Neuronal stem cell (in vitro differentiated cells): Measurements from ENCODE around the gene DOCK9.

Source experiments
- DNase-seq: peaks from one replicate; pipeline ENCODE4 v3.0.0-alpha.2; 2013; ENCODE audit warnings: low spot score
- H2AFZ ChIP-seq: one replicate; pipeline ENCODE4 v1.6.1; 2013; ENCODE audit warnings: mild to moderate bottlenecking, low read length, inconsistent platforms
- H2AK5ac ChIP-seq: 2 replicates; pipeline ENCODE4 v1.6.1; 2013; ENCODE audit warnings: low read depth, mild to moderate bottlenecking, inconsistent platforms, low read length, moderate library complexity, mixed read lengths
- H2BK120ac ChIP-seq: 2 replicates; pipeline ENCODE4 v1.6.1; 2013; ENCODE audit warnings: low read depth, mild to moderate bottlenecking, inconsistent platforms, low read length, moderate library complexity, mixed read lengths
- H2BK12ac ChIP-seq: one replicate; pipeline ENCODE4 v1.6.1; 2013; ENCODE audit warnings: low read length, inconsistent platforms
- H2BK15ac ChIP-seq: 2 replicates; pipeline ENCODE4 v1.6.1; 2013; ENCODE audit warnings: mild to moderate bottlenecking, low read length, inconsistent platforms, mixed read lengths
- H2BK5ac ChIP-seq: one replicate; pipeline ENCODE4 v1.6.1; 2013; ENCODE audit warnings: inconsistent platforms, mild to moderate bottlenecking, low read length, moderate library complexity
- H3K14ac ChIP-seq: one replicate; pipeline ENCODE4 v1.6.1; 2013; ENCODE audit warnings: low read length, inconsistent platforms
- H3K18ac ChIP-seq: 2 replicates; pipeline ENCODE4 v1.6.1; 2013; ENCODE audit warnings: low read length, inconsistent platforms
- H3K23ac ChIP-seq: 2 replicates; pipeline ENCODE4 v1.6.1; 2013; ENCODE audit warnings: low read depth, mild to moderate bottlenecking, mixed read lengths, low read length, inconsistent platforms; ENCODE audit not compliant: poor library complexity
- H3K27ac ChIP-seq: replicated peaks from 3 replicates; pipeline ENCODE4 v1.5.1; 2013; ENCODE audit warnings: low read length, inconsistent platforms
- H3K27me3 ChIP-seq, 3 experiments: 2 replicates each; pipeline ENCODE4 v1.6.1; 2013; ENCODE audit warnings: low read length in 3 of 3, mild to moderate bottlenecking in 2 of 3, inconsistent platforms in 1 of 3, low read depth in 1 of 3, mixed read lengths in 1 of 3, moderate library complexity in 1 of 3; ENCODE audit not compliant: control insufficient read depth in 3 of 3, insufficient read depth in 3 of 3
- H3K36me3 ChIP-seq, 2 donors: replicated peaks in 1 of 2; 2 replicates each; pipeline ENCODE4 v1.6.1; 2013; ENCODE audit warnings: low read length in 2 of 2; ENCODE audit not compliant: control insufficient read depth in 2 of 2, insufficient read depth in 2 of 2
- H3K4ac ChIP-seq: 2 replicates; pipeline ENCODE4 v1.6.1; 2013; ENCODE audit warnings: inconsistent platforms, mild to moderate bottlenecking, low read length, moderate library complexity
- H3K4me1 ChIP-seq, 2 donors: 1 replicate in 1 of 2; 2 replicates in 1 of 2; pipeline ENCODE4 v1.6.1; 2013; ENCODE audit warnings: low read length in 2 of 2, low read depth in 1 of 2; ENCODE audit not compliant: control insufficient read depth in 2 of 2, insufficient read depth in 1 of 2
- H3K4me2 ChIP-seq: one replicate; pipeline ENCODE4 v1.6.1; 2013; ENCODE audit warnings: mild to moderate bottlenecking, low read length, inconsistent platforms; ENCODE audit not compliant: insufficient read depth, poor library complexity, severe bottlenecking
- H3K4me3 ChIP-seq, 2 donors: 2 replicates each; pipeline ENCODE4 v1.5.1; 2013; ENCODE audit warnings: low read length in 2 of 2, mild to moderate bottlenecking in 2 of 2, inconsistent platforms in 1 of 2, moderate library complexity in 1 of 2
- H3K79me1 ChIP-seq: one replicate; pipeline ENCODE4 v1.6.1; 2013; ENCODE audit warnings: low read depth, mild to moderate bottlenecking, inconsistent platforms, low read length, moderate library complexity
- H3K9ac ChIP-seq: one replicate; pipeline ENCODE4 v1.6.1; 2013; ENCODE audit warnings: mild to moderate bottlenecking, low read depth, low read length, inconsistent platforms; ENCODE audit not compliant: poor library complexity
- H3K9me3 ChIP-seq, 2 donors: replicated peaks in 1 of 2; 2 replicates each; pipeline versions ENCODE3 to v1.6.1; 2013; ENCODE audit warnings: low read length in 2 of 2, mild to moderate bottlenecking in 2 of 2, inconsistent platforms in 1 of 2, low read depth in 1 of 2, mixed read lengths in 1 of 2, moderate library complexity in 1 of 2; ENCODE audit not compliant: control insufficient read depth in 2 of 2, insufficient read depth in 1 of 2
- H4K8ac ChIP-seq: one replicate; pipeline ENCODE4 v1.6.1; 2013; ENCODE audit warnings: low read depth, mild to moderate bottlenecking, inconsistent platforms, low read length, moderate library complexity
- H4K91ac ChIP-seq: one replicate; pipeline ENCODE4 v1.6.1; 2013; ENCODE audit warnings: low read length, low read depth, mild to moderate bottlenecking, inconsistent platforms; ENCODE audit not compliant: poor library complexity
- WGBS, 2 donors: extraction: QIAGEN DNeasy Blood & Tissue Kit; methylation state at CpG; one replicate each; pipeline ENCODE4 v1.1.7; 2013; ENCODE audit warnings: missing lambda C conversion rate in 2 of 2, mixed read lengths in 1 of 2; ENCODE audit not compliant: insufficient read length in 2 of 2, insufficient replicate concordance in 1 of 2; ENCODE audit errors: extremely low coverage in 2 of 2; 5-methylcytosine and 5-hydroxymethylcytosine counted together

The DOCK9 gene

DNA sequence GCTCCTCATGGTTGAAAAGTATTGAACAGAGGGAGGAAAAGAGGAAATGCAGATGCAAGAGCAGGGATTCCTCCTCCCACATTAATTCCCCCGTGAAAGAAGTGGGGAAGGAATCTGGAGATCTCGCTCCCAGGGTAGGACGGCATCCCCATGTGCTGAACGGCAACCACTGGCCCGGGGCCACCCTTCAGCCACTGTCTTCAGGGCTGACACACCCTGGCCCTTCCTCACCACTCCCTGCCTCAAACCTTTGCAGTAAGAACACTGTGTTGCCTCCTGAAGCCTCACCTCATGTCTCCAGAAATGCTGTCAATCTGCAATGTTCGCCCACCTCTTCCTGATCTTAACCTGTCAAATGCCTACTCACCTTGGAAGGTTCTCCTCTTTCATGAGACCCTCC, 10.9 kb upstream of the DOCK9 start:
- Histone ChIP-seq H3K9ac (no peak overlapping the region), H3K27ac (no peak overlapping the region), H3K4me1 (no peaks in the 10 kb centered on the region), H3K18ac (no peak overlapping the region), H4K8ac (no peak overlapping the region), H3K4me3 (no peak overlapping the region), H2BK12ac (no peak overlapping the region), H4K91ac (no peak overlapping the region), H3K9me3 (no peaks in the 10 kb centered on the region), H3K23ac (no peak overlapping the region), H2BK120ac (no peak overlapping the region), H3K36me3 (no peaks in the 10 kb centered on the region), H2AFZ (no peak overlapping the region), H3K4me2 (no peak overlapping the region), H2BK15ac (no peak overlapping the region), H3K27me3 (peaks cover 0 to 4% (median 0%) of the 10 kb centered on the region in 3 experiments), H2BK5ac (no peak overlapping the region), H3K79me1 (no peaks in the 10 kb centered on the region), H3K14ac (no peak overlapping the region), H3K4ac (no peak overlapping the region), H2AK5ac (no peak overlapping the region)
- no peak for DNase-seq
- WGBS, 2 donors = no CpG with 5 or more reads among the region's 6 CpGs

GRCh38 chr13:98988277-98988676, 10.4 kb upstream of the DOCK9 start:
- H4K8ac ChIP-seq = no peak overlapping the region
- WGBS, 2 donors = no CpG with 5 or more reads among the region's 5 CpGs
- no peak overlapping the region for H4K91ac ChIP-seq
- no peak overlapping the region for H2BK5ac ChIP-seq
- no peaks in the 10 kb centered on the region for H3K9me3 ChIP-seq
- no peaks in the 10 kb centered on the region for H3K79me1 ChIP-seq
- no peak overlapping the region for H3K9ac ChIP-seq
- H3K27me3 ChIP-seq = peaks cover 0 to 4% (median 0%) of the 10 kb centered on the region in 3 experiments
- H3K4me3 ChIP-seq = no peak overlapping the region
- no peak overlapping the region for H3K4me2 ChIP-seq
- no peak overlapping the region for H2BK120ac ChIP-seq
- no peak overlapping the region for H2AFZ ChIP-seq
- H2BK15ac ChIP-seq = no peak overlapping the region
- peaks cover 0 to under 1% of the 10 kb centered on the region in 2 donors for H3K4me1 ChIP-seq
- H3K14ac ChIP-seq = no peak overlapping the region
- H3K36me3 ChIP-seq = no peaks in the 10 kb centered on the region
- no peak overlapping the region for H2BK12ac ChIP-seq
- H3K23ac ChIP-seq = no peak overlapping the region
- H3K27ac ChIP-seq = no peak overlapping the region
- no peak overlapping the region for H3K18ac ChIP-seq
- DNase-seq = no peak
- no peak overlapping the region for H2AK5ac ChIP-seq
- H3K4ac ChIP-seq = no peak overlapping the region

GRCh38 chr13:98987275-98987674, 9.4 kb upstream of the DOCK9 start:
- no peak overlapping the region for H3K14ac ChIP-seq
- H3K4me1 ChIP-seq = peaks cover 0 to 2% of the 10 kb centered on the region in 2 donors
- no peak overlapping the region for H4K8ac ChIP-seq
- no peak overlapping the region for H3K27ac ChIP-seq
- H3K4me3 ChIP-seq = no peak overlapping the region
- no peak overlapping the region for H2BK5ac ChIP-seq
- no peak overlapping the region for H3K9ac ChIP-seq
- no peak overlapping the region for H2BK15ac ChIP-seq
- no CpG with 5 or more reads among the region's 6 CpGs for WGBS, 2 donors
- no peaks in the 10 kb centered on the region for H3K79me1 ChIP-seq
- H3K18ac ChIP-seq = no peak overlapping the region
- H4K91ac ChIP-seq = no peak overlapping the region
- no peak overlapping the region for H2AK5ac ChIP-seq
- no peaks in the 10 kb centered on the region for H3K36me3 ChIP-seq
- DNase-seq = no peak
- H3K23ac ChIP-seq = no peak overlapping the region
- H2AFZ ChIP-seq = no peak overlapping the region
- no peaks in the 10 kb centered on the region for H3K9me3 ChIP-seq
- peaks cover 0 to 4% (median 0%) of the 10 kb centered on the region in 3 experiments for H3K27me3 ChIP-seq
- no peak overlapping the region for H3K4ac ChIP-seq
- no peak overlapping the region for H2BK120ac ChIP-seq
- no peak overlapping the region for H2BK12ac ChIP-seq
- no peak overlapping the region for H3K4me2 ChIP-seq

- H2BK120ac ChIP-seq = no peak overlapping the region
Measured at GRCh38 chr13:98986226-98986846, 8.5 kb upstream of the DOCK9 start.

More at GRCh38 chr13:98986226-98986846, 8.5 kb upstream of the DOCK9 start:
- no peak overlapping the region for H3K14ac ChIP-seq
- H3K36me3 ChIP-seq = no peaks in the 10 kb centered on the region
- no peaks in the 10 kb centered on the region for H3K9me3 ChIP-seq
- no peak overlapping the region for H3K9ac ChIP-seq
- no peak overlapping the region for H2BK12ac ChIP-seq
- H2AFZ ChIP-seq = no peak overlapping the region
- H3K27ac ChIP-seq = no peak overlapping the region
- no peak for DNase-seq
- peaks cover 0 to 2% of the 10 kb centered on the region in 2 donors for H3K4me1 ChIP-seq
- no peak overlapping the region for H3K4ac ChIP-seq
- no peak overlapping the region for H2AK5ac ChIP-seq
- H2BK5ac ChIP-seq = no peak overlapping the region
- no peak overlapping the region for H3K18ac ChIP-seq
- H3K27me3 ChIP-seq = peaks cover 0 to 4% (median 0%) of the 10 kb centered on the region in 3 experiments
- no peak overlapping the region for H4K8ac ChIP-seq
- H4K91ac ChIP-seq = no peak overlapping the region
- no peak overlapping the region for H3K4me3 ChIP-seq
- H2BK15ac ChIP-seq = no peak overlapping the region
- no peak overlapping the region for H3K23ac ChIP-seq
- H3K79me1 ChIP-seq = no peaks in the 10 kb centered on the region
- no peak overlapping the region for H3K4me2 ChIP-seq
- WGBS, 2 donors = no CpG with 5 or more reads among the region's 8 CpGs
